Hepatocyte (in vitro differentiated cells): ENCODE results near the gene IL3RA. TPM values are rescaled to one million over a fixed set of nuclear protein-coding genes. Genes with fewer than 3 reads are reported as not detected.
A peak's percentile ranks its signal among the peaks of the same experiment; 100 is the strongest.

Experiments
- DNase-seq: peaks from one replicate; pipeline ENCODE4 v3.0.0-alpha.2; 2016; ENCODE audit warnings: low spot score
- H2AFZ ChIP-seq: fragments of 200-600 bp; sonication (generic); 2 replicates; pipeline ENCODE4 v1.6.0; 2016; ENCODE audit warnings: antibody characterized with exemption, mild to moderate bottlenecking
- H3K27ac ChIP-seq: fragments of 200-600 bp; sonication (generic); 2 replicates; pipeline ENCODE4 v1.5.1; 2016; ENCODE audit warnings: mild to moderate bottlenecking
- H3K27me3 ChIP-seq: fragments of 200-600 bp; sonication (generic); 2 replicates; pipeline ENCODE4 v1.6.1; 2016
- H3K36me3 ChIP-seq: fragments of 200-600 bp; sonication (generic); replicated peaks from 2 replicates; pipeline ENCODE4 v1.5.1; 2016; ENCODE audit warnings: low read depth; ENCODE audit not compliant: insufficient read depth
- H3K4me1 ChIP-seq: fragments of 200-600 bp; sonication (generic); 2 replicates; pipeline ENCODE4 v1.5.1; 2016; ENCODE audit warnings: mild to moderate bottlenecking, moderate library complexity; ENCODE audit not compliant: insufficient read depth
- H3K4me2 ChIP-seq: fragments of 200-600 bp; sonication (generic); 2 replicates; pipeline ENCODE4 v1.6.0; 2016
- H3K4me3 ChIP-seq: fragments of 200-600 bp; sonication (generic); 2 replicates; pipeline ENCODE4 v1.5.1; 2016; ENCODE audit warnings: mild to moderate bottlenecking
- H3K79me2 ChIP-seq: fragments of 200-600 bp; sonication (generic); 2 replicates; pipeline ENCODE4 v1.6.0; 2017; ENCODE audit warnings: mild to moderate bottlenecking
- H3K9me2 ChIP-seq: fragments of 200-600 bp; sonication (generic); replicated peaks from 2 replicates; pipeline ENCODE4 v1.6.0; 2017; ENCODE audit warnings: mild to moderate bottlenecking; ENCODE audit not compliant: insufficient read depth
- H3K9me3 ChIP-seq: fragments of 200-600 bp; sonication (generic); 2 replicates; pipeline ENCODE4 v1.5.1; 2016; ENCODE audit warnings: low read depth, mild to moderate bottlenecking
- H4K20me1 ChIP-seq: fragments of 200-600 bp; sonication (generic); 2 replicates; pipeline ENCODE4 v1.6.0; 2016; ENCODE audit warnings: mild to moderate bottlenecking; ENCODE audit not compliant: insufficient read depth, poor library complexity, severe bottlenecking
- EZH2 ChIP-seq: fragments of 200-600 bp; sonication (generic); IDR thresholded peaks from 2 replicates; pipeline ENCODE4 v1.6.1; 2016; ENCODE audit warnings: antibody characterized with exemption, mild to moderate bottlenecking, borderline replicate concordance
- EZH2phosphoT487 ChIP-seq: fragments of 200-600 bp; sonication (generic); IDR thresholded peaks from one replicate; pipeline ENCODE4 v1.6.1; 2018; ENCODE audit warnings: antibody characterized with exemption, mild to moderate bottlenecking, low read depth, moderate library complexity; ENCODE audit not compliant: unreplicated experiment, severe bottlenecking
- WGBS: methylation state at CpG from one replicate; pipeline ENCODE4 v1.1.6; 2016; ENCODE audit warnings: low lambda C conversion rate; ENCODE audit errors: missing lambda C conversion rate; 5-methylcytosine and 5-hydroxymethylcytosine counted together
- polyA plus RNA-seq: library from polyadenylated mRNA; unstranded; fragments of >200 nt; fragmentation: Nextera tagmentation; extraction: Ambion mirVana; gene quantifications from 2 replicates; pipeline ENCODE4 v1.2.1, GENCODE V29; 2016
- total RNA-seq: library from RNA; depleted of rRNA; stranded (reverse); fragments of >200 nt; gene quantifications from 2 replicates; pipeline ENCODE4 v1.2.3, GENCODE V29; 2014
- TF ChIP-seq, protein P1 (sequence below): fragments of 200-600 bp; sonication (generic); IDR thresholded peaks from 2 replicates; pipeline ENCODE4 v1.5.1; 2016; ENCODE audit warnings: antibody characterized with exemption, mild to moderate bottlenecking; ENCODE audit not compliant: poor library complexity

IL3RA gene
- total RNA-seq (0.30 and 1.6 TPM in 2 replicates), polyA plus RNA-seq (0.42 and 1.9 TPM in 2 replicates)

DNA sequence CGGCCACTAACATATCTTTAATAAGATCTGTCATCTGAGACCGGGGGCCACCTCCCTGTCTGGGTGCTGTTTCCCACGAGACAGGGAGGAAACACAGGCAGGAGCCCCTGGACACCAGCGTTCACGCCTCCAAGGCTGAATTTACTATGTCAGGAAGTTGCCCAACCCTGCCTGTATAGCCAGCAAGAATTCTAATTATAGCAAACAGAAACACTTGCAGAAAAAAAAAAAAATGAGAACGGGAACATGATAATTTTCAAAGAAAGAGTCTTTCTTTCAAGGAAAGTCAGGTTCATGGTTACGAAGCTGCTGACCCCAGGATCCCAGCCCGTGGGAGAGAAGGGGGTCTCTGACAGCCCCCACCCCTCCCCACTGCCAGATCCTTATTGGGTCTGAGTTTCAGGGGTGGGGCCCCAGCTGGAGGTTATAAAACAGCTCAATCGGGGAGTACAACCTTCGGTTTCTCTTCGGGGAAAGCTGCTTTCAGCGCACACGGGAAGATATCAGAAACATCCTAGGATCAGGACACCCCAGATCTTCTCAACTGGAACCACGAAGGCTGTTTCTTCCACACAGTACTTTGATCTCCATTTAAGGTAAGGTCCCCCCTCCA is at the start of gene IL3RA:
IL3RA (plus strand) TSS at position 455 of the 613 bp plus-strand sequence. CDS start 4,981 bp downstream, outside the sequence.
- no peaks in the 10 kb centered on the region for H3K9me2 ChIP-seq
- DNase-seq = peak; percentile 45
- whole genome bisulfite sequencing = 60% methylated on average over 14 of the region's 14 CpGs
- no peaks in the 10 kb centered on the region for H4K20me1 ChIP-seq
- TF ChIP-seq EZH2 (no peak), EZH2phosphoT487 (no peak)
- TF ChIP-seq, protein P1, sequence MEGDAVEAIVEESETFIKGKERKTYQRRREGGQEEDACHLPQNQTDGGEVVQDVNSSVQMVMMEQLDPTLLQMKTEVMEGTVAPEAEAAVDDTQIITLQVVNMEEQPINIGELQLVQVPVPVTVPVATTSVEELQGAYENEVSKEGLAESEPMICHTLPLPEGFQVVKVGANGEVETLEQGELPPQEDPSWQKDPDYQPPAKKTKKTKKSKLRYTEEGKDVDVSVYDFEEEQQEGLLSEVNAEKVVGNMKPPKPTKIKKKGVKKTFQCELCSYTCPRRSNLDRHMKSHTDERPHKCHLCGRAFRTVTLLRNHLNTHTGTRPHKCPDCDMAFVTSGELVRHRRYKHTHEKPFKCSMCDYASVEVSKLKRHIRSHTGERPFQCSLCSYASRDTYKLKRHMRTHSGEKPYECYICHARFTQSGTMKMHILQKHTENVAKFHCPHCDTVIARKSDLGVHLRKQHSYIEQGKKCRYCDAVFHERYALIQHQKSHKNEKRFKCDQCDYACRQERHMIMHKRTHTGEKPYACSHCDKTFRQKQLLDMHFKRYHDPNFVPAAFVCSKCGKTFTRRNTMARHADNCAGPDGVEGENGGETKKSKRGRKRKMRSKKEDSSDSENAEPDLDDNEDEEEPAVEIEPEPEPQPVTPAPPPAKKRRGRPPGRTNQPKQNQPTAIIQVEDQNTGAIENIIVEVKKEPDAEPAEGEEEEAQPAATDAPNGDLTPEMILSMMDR = no peak
- H3K79me2 ChIP-seq = no peaks in the 10 kb centered on the region
- H3K4me2 ChIP-seq = peak within 1 kb of the TSS; percentile 76
- H3K27me3 ChIP-seq = no peaks in the 10 kb centered on the region
- peak within 1 kb of the TSS; percentile 16 for H3K4me3 ChIP-seq
- H3K27ac ChIP-seq = peak within 1 kb of the TSS; percentile 66
- no peaks in the 10 kb centered on the region for H3K36me3 ChIP-seq
- H3K9me3 ChIP-seq = peaks cover 7% of the 10 kb centered on the region
- H2AFZ ChIP-seq = peak within 1 kb of the TSS; percentile 42
- peaks cover 6% of the 10 kb centered on the region for H3K4me1 ChIP-seq

GRCh38 chrX:1289535-1289934 is 47.0 kb upstream of the IL3RA start:
- Histone ChIP-seq H2AFZ (no peak overlapping the region), H3K27me3 (no peaks in the 10 kb centered on the region), H3K4me2 (no peak overlapping the region), H3K9me3 (no peaks in the 10 kb centered on the region), H3K9me2 (no peaks in the 10 kb centered on the region), H3K79me2 (no peaks in the 10 kb centered on the region), H4K20me1 (no peaks in the 10 kb centered on the region), H3K4me3 (no peak overlapping the region), H3K36me3 (no peaks in the 10 kb centered on the region), H3K4me1 (no peaks in the 10 kb centered on the region), H3K27ac (no peak overlapping the region)
- no peak for DNase-seq
- WGBS = 95% methylated on average over 1 of the region's 1 CpG
- TF ChIP-seq EZH2phosphoT487 = no peak
- TF ChIP-seq, protein P1 = no peak
- TF ChIP-seq EZH2 = no peak

GRCh38 chrX:1291110-1291740 is 45.4 kb upstream of the IL3RA start:
- Histone ChIP-seq H3K4me2 (no peak overlapping the region), H3K36me3 (no peaks in the 10 kb centered on the region), H3K27ac (no peak overlapping the region), H3K4me3 (no peak overlapping the region), H3K4me1 (no peaks in the 10 kb centered on the region), H3K9me2 (no peaks in the 10 kb centered on the region), H4K20me1 (no peaks in the 10 kb centered on the region), H3K79me2 (no peaks in the 10 kb centered on the region), H2AFZ (no peak overlapping the region), H3K27me3 (no peaks in the 10 kb centered on the region), H3K9me3 (no peaks in the 10 kb centered on the region)
- TF ChIP-seq, protein P1 = no peak
- TF ChIP-seq EZH2 (no peak), EZH2phosphoT487 (no peak)
- 78% methylated on average over 5 of the region's 9 CpGs for WGBS
- DNase-seq = no peak
